ENCODE results near the gene AFF2.

Gene AFF2

DNA sequence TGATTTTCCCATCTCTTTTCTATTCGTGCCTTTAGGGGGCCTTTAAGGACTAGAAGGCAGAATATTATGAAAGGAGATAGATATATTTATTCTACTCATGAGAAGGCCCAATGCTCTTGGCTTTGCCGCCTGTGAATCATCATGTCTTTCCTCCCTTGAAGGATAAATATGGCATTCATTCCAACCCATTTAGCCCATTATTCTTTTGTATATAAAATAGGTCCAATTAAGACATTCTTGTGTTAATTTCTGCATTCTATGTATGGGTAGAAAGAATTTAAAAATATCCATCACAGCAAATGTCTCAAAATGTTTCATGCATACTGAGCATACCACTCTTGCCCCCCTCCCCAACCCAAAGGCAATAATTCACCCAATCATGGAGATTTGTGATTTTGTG is 115.1 kb downstream of the AFF2 start:
- Histone ChIP-seq H3K27ac (no peak overlapping the region), H3K9ac (no peak overlapping the region), H2AFZ (no peak overlapping the region), H3K9me3 (ENCODE audit: control insufficient read depth, low read length) (no peaks in the 10 kb centered on the region), H3K79me2 (no peaks in the 10 kb centered on the region), H3K4me3 (ENCODE audit: low read depth, low read length) (no peak overlapping the region), H3K4me2 (ENCODE audit: low read length) (no peak overlapping the region), H3K4me1 (no peaks in the 10 kb centered on the region), H3K27me3 (ENCODE audit: control insufficient read depth, insufficient read depth, low read length) (no peaks in the 10 kb centered on the region), H3K36me3 (ENCODE audit: control insufficient read depth, insufficient read depth, low read length) (no peaks in the 10 kb centered on the region)
- TF ChIP-seq, protein P1, sequence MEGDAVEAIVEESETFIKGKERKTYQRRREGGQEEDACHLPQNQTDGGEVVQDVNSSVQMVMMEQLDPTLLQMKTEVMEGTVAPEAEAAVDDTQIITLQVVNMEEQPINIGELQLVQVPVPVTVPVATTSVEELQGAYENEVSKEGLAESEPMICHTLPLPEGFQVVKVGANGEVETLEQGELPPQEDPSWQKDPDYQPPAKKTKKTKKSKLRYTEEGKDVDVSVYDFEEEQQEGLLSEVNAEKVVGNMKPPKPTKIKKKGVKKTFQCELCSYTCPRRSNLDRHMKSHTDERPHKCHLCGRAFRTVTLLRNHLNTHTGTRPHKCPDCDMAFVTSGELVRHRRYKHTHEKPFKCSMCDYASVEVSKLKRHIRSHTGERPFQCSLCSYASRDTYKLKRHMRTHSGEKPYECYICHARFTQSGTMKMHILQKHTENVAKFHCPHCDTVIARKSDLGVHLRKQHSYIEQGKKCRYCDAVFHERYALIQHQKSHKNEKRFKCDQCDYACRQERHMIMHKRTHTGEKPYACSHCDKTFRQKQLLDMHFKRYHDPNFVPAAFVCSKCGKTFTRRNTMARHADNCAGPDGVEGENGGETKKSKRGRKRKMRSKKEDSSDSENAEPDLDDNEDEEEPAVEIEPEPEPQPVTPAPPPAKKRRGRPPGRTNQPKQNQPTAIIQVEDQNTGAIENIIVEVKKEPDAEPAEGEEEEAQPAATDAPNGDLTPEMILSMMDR (IDR thresholded peaks at IDR 0.05), result no peak

GRCh38 chrX:148618470-148619445 is 118.3 kb downstream of the AFF2 start:
- Histone ChIP-seq H3K79me2 (no peaks in the 10 kb centered on the region), H3K9ac (no peak overlapping the region), H3K36me3 (ENCODE audit: control insufficient read depth, insufficient read depth, low read length) (no peaks in the 10 kb centered on the region), H2AFZ (no peak overlapping the region), H3K27ac (no peak overlapping the region), H3K9me3 (ENCODE audit: control insufficient read depth, low read length) (no peaks in the 10 kb centered on the region), H3K4me2 (ENCODE audit: low read length) (no peak overlapping the region), H3K4me3 (ENCODE audit: low read depth, low read length) (no peak overlapping the region), H3K27me3 (ENCODE audit: control insufficient read depth, insufficient read depth, low read length) (no peaks in the 10 kb centered on the region), H3K4me1 (no peaks in the 10 kb centered on the region)
- TF ChIP-seq, protein P1 (IDR thresholded peaks at IDR 0.05), result no peak

- no peak overlapping the region for H3K9ac ChIP-seq
- H2AFZ ChIP-seq, result no peak overlapping the region
- no peak overlapping the region for H3K27ac ChIP-seq
- no peak overlapping the region for H3K4me2 ChIP-seq (ENCODE audit: low read length)
- H3K27me3 ChIP-seq (ENCODE audit: control insufficient read depth, insufficient read depth, low read length), result no peaks in the 10 kb centered on the region
- H3K4me3 ChIP-seq (ENCODE audit: low read depth, low read length), result no peak overlapping the region
- no peaks in the 10 kb centered on the region for H3K36me3 ChIP-seq (ENCODE audit: control insufficient read depth, insufficient read depth, low read length)
- no peaks in the 10 kb centered on the region for H3K4me1 ChIP-seq
- H3K9me3 ChIP-seq (ENCODE audit: control insufficient read depth, low read length), result no peaks in the 10 kb centered on the region
- no peaks in the 10 kb centered on the region for H3K79me2 ChIP-seq
- TF ChIP-seq, protein P1 (IDR thresholded peaks at IDR 0.05), result no peak
These were observed 119.6 kb downstream of the AFF2 start for GRCh38 chrX:148620023-148620422.

GRCh38 chrX:148624951-148625474 is 124.6 kb downstream of the AFF2 start:
- Histone ChIP-seq H3K27me3 (ENCODE audit: control insufficient read depth, insufficient read depth, low read length) (no peaks in the 10 kb centered on the region), H3K4me2 (ENCODE audit: low read length) (no peak overlapping the region), H3K27ac (no peak overlapping the region), H3K36me3 (ENCODE audit: control insufficient read depth, insufficient read depth, low read length) (no peaks in the 10 kb centered on the region), H3K4me1 (no peaks in the 10 kb centered on the region), H3K79me2 (no peaks in the 10 kb centered on the region), H2AFZ (no peak overlapping the region), H3K9me3 (ENCODE audit: control insufficient read depth, low read length) (no peaks in the 10 kb centered on the region), H3K9ac (no peak overlapping the region), H3K4me3 (ENCODE audit: low read depth, low read length) (no peak overlapping the region)
- TF ChIP-seq, protein P1 (IDR thresholded peaks at IDR 0.05), result no peak
